A549 (cell line): ENCODE measurements around the gene LPCAT1. TPM values are rescaled to one million over a fixed set of nuclear protein-coding genes. Genes with fewer than 3 reads are reported as not detected.

Experiments used
- ATAC-seq, 2 experiments: fragments of 200-7000 bp in 1 of 2; fragments of >200 bp in 1 of 2; cut with Nextera tagmentation in 1 of 2; cut with Tn5 transposase in 1 of 2; 3 replicates each; pipeline versions ENCODE4 v1.8.0 to v1.9.1; 2018 to 2020; ENCODE audit warnings: mild to moderate bottlenecking in 1 of 2, moderate library complexity in 1 of 2
- CTCF ChIA-PET: fragments of 300-600 bp; sonication (Branson Sonifier 250); formaldehyde crosslinking; extraction: SDS; loops from one replicate; lab custom pipeline; 2021; ENCODE audit warnings: antibody characterized with exemption, inconsistent platforms; lab: Yijun Ruan, JAX
- POLR2A ChIA-PET: fragments of 350-600 bp; formaldehyde crosslinking; extraction: SDS; loops from one replicate; lab custom pipeline; 2021; ENCODE audit warnings: antibody characterized with exemption, inconsistent platforms; lab: Yijun Ruan, JAX
- DNase-seq, 2 experiments: peaks; one replicate each; pipeline versions ENCODE4 v3.0.0 to v3.0.0-alpha.2; 2011 to 2016; ENCODE audit warnings: low read depth in 1 of 2, low spot score in 1 of 2
- FAIRE-seq: peaks from 2 replicates; lab custom pipeline; 2011; peaks lifted over from hg19 to GRCh38; lab: Jason Lieb, UNC
- H3K27ac ChIP-seq, 2 experiments: fragments of >200 bp; sonication (Bioruptor Twin); formaldehyde crosslinking; 3 replicates each; pipeline ENCODE4 v1.5.1; 2016 to 2017
- H3K4me1 ChIP-seq: fragments of >200 bp; sonication (Bioruptor Twin); formaldehyde crosslinking; 3 replicates; pipeline ENCODE4 v1.6.1; 2016
- H3K4me2 ChIP-seq: fragments of >200 bp; sonication (Bioruptor Twin); formaldehyde crosslinking; 3 replicates; pipeline ENCODE4 v1.6.1; 2016
- H3K4me3 ChIP-seq: fragments of >200 bp; sonication (Bioruptor Twin); formaldehyde crosslinking; 3 replicates; pipeline ENCODE4 v1.5.1; 2016
- H3K9me3 ChIP-seq: fragments of >200 bp; sonication (Bioruptor Twin); formaldehyde crosslinking; 3 replicates; pipeline ENCODE4 v1.6.1; 2016
- CBX8 ChIP-seq: fragments of 200-600 bp; sonication (generic); IDR thresholded peaks from 2 replicates; pipeline ENCODE4 v1.6.1; 2016
- CEBPB ChIP-seq, 2 experiments: fragments of >200 bp in 1 of 2; sonication (Bioruptor Twin) in 1 of 2; formaldehyde crosslinking in 1 of 2; IDR thresholded peaks; 2 replicates each; pipeline ENCODE4 v1.6.1; 2012 to 2016
- EHMT2 ChIP-seq: fragments of 200-600 bp; sonication (generic); IDR thresholded peaks from 2 replicates; pipeline ENCODE4 v1.6.1; 2016; ENCODE audit warnings: antibody characterized with exemption, low read depth, mild to moderate bottlenecking, moderate library complexity
- ESRRA ChIP-seq: fragments of 150-350 bp; IDR thresholded peaks from 2 replicates; pipeline ENCODE4 v1.6.1; 2014; ENCODE audit warnings: mild to moderate bottlenecking, low read length, borderline replicate concordance
- FOSB ChIP-seq: fragments of 250-450 bp; sonication (Bioruptor Pico); IDR thresholded peaks from 2 replicates; pipeline ENCODE4 v1.5.0; 2020; ENCODE audit warnings: mild to moderate bottlenecking, moderate library complexity
- GATA3 ChIP-seq: IDR thresholded peaks from 2 replicates; pipeline ENCODE4 v1.6.1; 2012; ENCODE audit warnings: borderline replicate concordance
- HOXA7 ChIP-seq: fragments of 250-450 bp; sonication (Bioruptor Pico); IDR thresholded peaks from 2 replicates; pipeline ENCODE4 v1.5.0; 2020; ENCODE audit warnings: mild to moderate bottlenecking, moderate library complexity
- HOXB13 ChIP-seq: fragments of 250-450 bp; sonication (Bioruptor Pico); IDR thresholded peaks from 2 replicates; pipeline ENCODE4 v1.5.0; 2020; ENCODE audit warnings: low read depth, mild to moderate bottlenecking, moderate library complexity
- JUN ChIP-seq, 2 experiments: fragments of >200 bp; sonication (Bioruptor Twin); formaldehyde crosslinking; IDR thresholded peaks; 2 replicates in 1 of 2; 3 replicates in 1 of 2; pipeline ENCODE4 v1.6.1; 2016 to 2017
- MYC ChIP-seq: IDR thresholded peaks from 2 replicates; pipeline ENCODE4 v1.6.1; 2012; ENCODE audit warnings: mild to moderate bottlenecking, inconsistent platforms, low read length, improper control_type of control experiment, borderline replicate concordance
- NPAS2 ChIP-seq: fragments of 250-450 bp; sonication (Bioruptor Pico); IDR thresholded peaks from 2 replicates; pipeline ENCODE4 v1.8.0; 2022; ENCODE audit warnings: mild to moderate bottlenecking, moderate library complexity, borderline replicate concordance
- NR3C1 ChIP-seq: fragments of >200 bp; sonication (Bioruptor Twin); formaldehyde crosslinking; IDR thresholded peaks from 3 replicates; pipeline ENCODE4 v1.6.1; 2017
- PHF8 ChIP-seq: fragments of 200-600 bp; sonication (generic); IDR thresholded peaks from 2 replicates; pipeline ENCODE4 v1.6.1; 2016; ENCODE audit warnings: low read depth, mild to moderate bottlenecking, antibody characterized with exemption, moderate library complexity, borderline replicate concordance
- RAD21 ChIP-seq, 2 experiments: fragments of >200 bp in 1 of 2; sonication (Bioruptor Twin) in 1 of 2; formaldehyde crosslinking in 1 of 2; IDR thresholded peaks in 1 of 2; conservative IDR thresholded peaks in 1 of 2; 2 replicates in 1 of 2; 3 replicates in 1 of 2; pipeline ENCODE4 v1.6.1; 2012 to 2018; ENCODE audit warnings: inconsistent platforms in 1 of 2
- RARB ChIP-seq: fragments of 250-450 bp; sonication (Bioruptor Pico); IDR thresholded peaks from 2 replicates; pipeline ENCODE4 v1.8.0; 2021; ENCODE audit warnings: mild to moderate bottlenecking, moderate library complexity
- RCOR1 ChIP-seq: fragments of 150-350 bp; IDR thresholded peaks from 2 replicates; pipeline ENCODE4 v1.6.1; 2014; ENCODE audit warnings: antibody characterized with exemption, low read length, low read depth
- TFCP2L1 ChIP-seq: fragments of 250-450 bp; sonication (Bioruptor Pico); IDR thresholded peaks from 2 replicates; pipeline ENCODE4 v1.5.0; 2021; ENCODE audit warnings: mild to moderate bottlenecking
- ZC3H11A ChIP-seq: fragments of 450-650 bp; IDR thresholded peaks from 2 replicates; pipeline ENCODE4 v1.6.1; 2014; ENCODE audit warnings: antibody characterized with exemption, mild to moderate bottlenecking
- ZFP36 ChIP-seq: fragments of 450-650 bp; IDR thresholded peaks from 2 replicates; pipeline ENCODE4 v1.6.1; 2014; ENCODE audit warnings: borderline replicate concordance; ENCODE audit not compliant: partially characterized antibody
- ZNF302 ChIP-seq: fragments of 250-450 bp; sonication (Bioruptor Pico); IDR thresholded peaks from 2 replicates; pipeline ENCODE4 v1.9.0; 2021; ENCODE audit warnings: inconsistent platforms, mild to moderate bottlenecking, moderate library complexity
- WGBS: methylation state at CpG from one replicate; pipeline ENCODE4 v1.1.6; 2017; ENCODE audit errors: missing lambda C conversion rate; 5-methylcytosine and 5-hydroxymethylcytosine counted together
- polyA plus RNA-seq, 4 experiments: library from polyadenylated mRNA; depleted of rRNA in 3 of 4; stranded (reverse); fragments of >200 nt; fragmentation: RNase III in 1 of 4; extraction: RNeasy Plus Mini Kit Qiagen cat#74134 plus additional on column Dnase treatment in 1 of 4; gene quantifications; 2 replicates in 3 of 4; 3 replicates in 1 of 4; pipeline ENCODE4 v1.2.3, GENCODE V29; 2011 to 2017
- TF ChIP-seq, protein P1 (sequence below): IDR thresholded peaks from 2 replicates; pipeline ENCODE4 v1.6.1; 2012
- TF ChIP-seq, protein P2 (sequence below): fragments of 150-350 bp; IDR thresholded peaks from 2 replicates; pipeline ENCODE4 v1.6.1; 2014; ENCODE audit warnings: low read depth, mild to moderate bottlenecking, low read length

The LPCAT1 gene
- polyA plus RNA-seq, 2 of the 4 experiments (the other 2 are of a cell fraction): 22.9 to 74.9 TPM

DNA sequence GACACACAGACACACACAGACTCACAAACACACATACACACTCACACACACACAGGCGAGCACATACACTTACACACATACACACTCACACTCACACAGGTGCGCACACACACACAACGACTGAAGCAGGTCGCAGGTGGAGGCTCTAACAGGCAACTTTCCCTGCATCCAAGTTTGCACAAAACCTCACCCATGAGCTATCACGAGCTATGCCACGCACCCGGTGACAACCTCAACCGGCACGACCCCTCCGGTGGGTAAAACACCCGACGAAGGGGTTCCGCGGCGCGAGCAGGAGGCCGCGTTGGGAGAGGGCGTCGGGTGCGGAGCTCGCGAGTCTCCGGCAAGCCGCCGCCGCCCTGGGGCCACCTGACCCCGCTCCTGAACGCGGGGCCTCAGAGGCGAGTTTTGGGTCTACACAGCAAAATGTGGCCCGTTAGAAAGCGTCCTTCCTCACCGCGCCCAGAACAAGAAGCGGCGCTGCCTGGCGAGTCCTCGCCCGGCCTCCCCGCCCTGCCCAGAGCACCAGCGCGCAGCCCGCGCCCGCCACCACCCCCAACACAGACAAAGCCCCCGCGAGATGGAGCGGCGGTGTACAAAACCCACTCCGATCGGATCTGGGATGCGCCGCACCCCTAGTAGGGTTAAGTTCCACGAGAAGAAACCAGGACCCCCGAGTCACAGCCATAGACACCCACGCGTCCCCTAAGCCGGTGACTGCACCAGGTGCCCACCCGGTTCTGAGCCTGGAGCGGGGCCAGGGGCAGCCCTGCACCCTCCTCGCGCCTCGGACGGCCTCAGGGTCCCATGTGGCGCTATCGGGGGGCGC lies 79.2 kb downstream of the LPCAT1 start:
- ChIA-PET POLR2A (no interaction called here), CTCF (no interaction called here)
- no peak for FAIRE-seq
- H3K4me1 ChIP-seq: peaks cover 9% of the 10 kb centered on the region; the same call in 1 of the 3 replicates
- peak overlapping the region; percentile 53 for H3K4me2 ChIP-seq
- TF ChIP-seq RCOR1 (no peak), JUN (IDR thresholded peaks at IDR 0.05) (no peak), HOXA7 (no peak), EHMT2 (no peak), RARB (CRISPR knock-in tag) (no peak), NR3C1 (no peak), FOSB (CRISPR knock-in tag) (no peak), ZNF302 (CRISPR knock-in tag) (no peak), ESRRA (no peak), TFCP2L1 (CRISPR knock-in tag) (no peak)
- TF ChIP-seq, protein P1, sequence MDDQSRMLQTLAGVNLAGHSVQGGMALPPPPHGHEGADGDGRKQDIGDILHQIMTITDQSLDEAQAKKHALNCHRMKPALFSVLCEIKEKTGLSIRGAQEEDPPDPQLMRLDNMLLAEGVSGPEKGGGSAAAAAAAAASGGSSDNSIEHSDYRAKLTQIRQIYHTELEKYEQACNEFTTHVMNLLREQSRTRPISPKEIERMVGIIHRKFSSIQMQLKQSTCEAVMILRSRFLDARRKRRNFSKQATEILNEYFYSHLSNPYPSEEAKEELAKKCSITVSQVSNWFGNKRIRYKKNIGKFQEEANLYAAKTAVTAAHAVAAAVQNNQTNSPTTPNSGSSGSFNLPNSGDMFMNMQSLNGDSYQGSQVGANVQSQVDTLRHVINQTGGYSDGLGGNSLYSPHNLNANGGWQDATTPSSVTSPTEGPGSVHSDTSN: no peak
- TF ChIP-seq, protein P2, sequence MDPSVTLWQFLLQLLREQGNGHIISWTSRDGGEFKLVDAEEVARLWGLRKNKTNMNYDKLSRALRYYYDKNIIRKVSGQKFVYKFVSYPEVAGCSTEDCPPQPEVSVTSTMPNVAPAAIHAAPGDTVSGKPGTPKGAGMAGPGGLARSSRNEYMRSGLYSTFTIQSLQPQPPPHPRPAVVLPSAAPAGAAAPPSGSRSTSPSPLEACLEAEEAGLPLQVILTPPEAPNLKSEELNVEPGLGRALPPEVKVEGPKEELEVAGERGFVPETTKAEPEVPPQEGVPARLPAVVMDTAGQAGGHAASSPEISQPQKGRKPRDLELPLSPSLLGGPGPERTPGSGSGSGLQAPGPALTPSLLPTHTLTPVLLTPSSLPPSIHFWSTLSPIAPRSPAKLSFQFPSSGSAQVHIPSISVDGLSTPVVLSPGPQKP: no peak
- H3K27ac ChIP-seq: no peak overlapping the region
- no peaks in the 10 kb centered on the region for H3K9me3 ChIP-seq
- peak overlapping the region; percentile 22; the same call in 2 of the 3 replicates for H3K4me3 ChIP-seq
- DNase-seq: no peak
- 47% methylated on average over 32 of the region's 68 CpGs for WGBS
- peak in 1 of 2 experiments; percentile 27; a peak in 3 of 6 replicates for ATAC-seq

DNA sequence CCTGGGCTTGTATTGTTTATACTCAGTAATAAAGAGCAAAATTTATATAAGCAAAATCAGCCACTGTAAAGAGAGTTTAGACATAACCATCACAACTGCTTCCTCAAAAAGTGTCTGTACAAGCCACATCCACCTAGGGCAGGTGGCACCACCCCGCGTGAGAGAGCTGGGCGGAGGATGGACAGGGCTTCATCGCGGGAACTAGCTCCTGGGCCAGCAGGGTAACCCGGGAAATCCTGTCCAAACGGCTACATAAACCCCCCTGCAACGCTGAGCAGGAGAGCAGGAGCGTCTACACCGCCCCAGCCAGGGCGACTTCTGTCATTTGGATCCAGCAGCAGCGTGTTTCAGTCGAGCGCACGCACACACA lies 79.8 kb downstream of the LPCAT1 start:
- CTCF ChIA-PET: no interaction called here

DNA sequence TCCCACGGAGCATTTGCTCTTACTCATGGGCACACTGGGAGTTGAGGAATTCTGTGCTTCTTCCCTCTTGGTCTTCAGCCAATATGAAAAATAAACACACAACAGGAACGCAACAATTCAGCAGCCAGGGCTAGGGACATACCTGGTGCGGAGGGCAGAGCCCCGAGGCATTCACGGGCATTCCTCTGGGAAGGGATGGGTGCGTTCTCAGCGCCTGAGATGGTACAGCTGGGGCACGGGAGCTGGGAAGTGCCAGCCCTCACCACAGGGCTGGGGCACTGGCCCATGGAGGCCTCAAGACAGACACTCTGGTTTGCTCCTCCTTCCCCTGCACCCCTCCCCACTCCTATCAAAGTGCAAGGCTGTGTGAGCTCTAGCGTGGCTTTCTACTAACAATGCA lies 80.6 kb downstream of the LPCAT1 start:
- ChIA-PET CTCF (interaction anchor here (0.9 to 1.2 kb wide), 3 partner anchors 19 to 63 kb away, joined by 3 to 5 read pairs (median 4); no protein-coding TSS in a partner anchor), POLR2A (no interaction called here)
- ATAC-seq (no peak; a peak in 1 of 6 replicates), DNase-seq (no peak), FAIRE-seq (no peak)
- H3K4me2 ChIP-seq: no peak overlapping the region
- H3K9me3 ChIP-seq: no peaks in the 10 kb centered on the region
- H3K27ac ChIP-seq: no peak overlapping the region
- no peak for TF ChIP-seq MYC
- no peak for TF ChIP-seq CBX8
- TF ChIP-seq RCOR1: no peak
- TF ChIP-seq NPAS2 (CRISPR knock-in tag): no peak
- TF ChIP-seq ZC3H11A: no peak
- no peak for TF ChIP-seq HOXB13
- TF ChIP-seq, protein P2: no peak
- no peak for TF ChIP-seq PHF8
- no peak for TF ChIP-seq GATA3
- no peak for TF ChIP-seq FOSB (CRISPR knock-in tag)
- TF ChIP-seq RAD21 (conservative IDR thresholded peaks at IDR 0.05 in 1 of 2, IDR thresholded peaks at IDR 0.05 in 1 of 2): no peak
- TF ChIP-seq CEBPB (IDR thresholded peaks at IDR 0.05): no peak
- peaks cover 9% of the 10 kb centered on the region; the same call in 1 of the 3 replicates for H3K4me1 ChIP-seq
- WGBS: 43% methylated on average over 9 of the region's 9 CpGs
- H3K4me3 ChIP-seq: no peak overlapping the region

More for the DNA sequence above, 79.8 kb downstream of the LPCAT1 start:
- H3K4me1 ChIP-seq: peaks cover 9% of the 10 kb centered on the region; the same call in 1 of the 3 replicates
- H3K9me3 ChIP-seq: no peaks in the 10 kb centered on the region
- DNase-seq: no peak
- POLR2A ChIA-PET: no interaction called here
- H3K4me2 ChIP-seq: no peak overlapping the region
- FAIRE-seq: no peak
- H3K27ac ChIP-seq: no peak overlapping the region
- H3K4me3 ChIP-seq: no peak overlapping the region
- no peak for TF ChIP-seq FOSB (CRISPR knock-in tag)
- TF ChIP-seq ZFP36: no peak
- TF ChIP-seq, protein P2: no peak
- no peak for TF ChIP-seq NPAS2 (CRISPR knock-in tag)
- no peak for TF ChIP-seq HOXB13
- no peak for TF ChIP-seq ZNF302 (CRISPR knock-in tag)
- WGBS: 55% methylated on average over 13 of the region's 15 CpGs
- no peak for ATAC-seq
